ENCODE data around the gene ICAM2.

The ICAM2 gene

GRCh38 chr17:64056269-64057005 lies 36.0 kb upstream of the ICAM2 start:
- no peak for TF ChIP-seq CTCF (IDR thresholded peaks at IDR 0.05; ENCODE audit: low read depth, low read length)
- no peak overlapping the region for H3K4me3 ChIP-seq (ENCODE audit: low read depth, low read length)

- no peak for TF ChIP-seq CTCF (IDR thresholded peaks at IDR 0.05; ENCODE audit: low read depth, low read length)
These were observed 35.0 kb upstream of the ICAM2 start for GRCh38 chr17:64055183-64056142.

GRCh38 chr17:64054304-64054703 lies 33.9 kb upstream of the ICAM2 start:
- TF ChIP-seq CTCF (IDR thresholded peaks at IDR 0.05; ENCODE audit: low read depth, low read length) = no peak
- H3K4me3 ChIP-seq (ENCODE audit: low read depth, low read length) = no peak overlapping the region

More at GRCh38 chr17:64055183-64056142, 35.0 kb upstream of the ICAM2 start:
- H3K4me3 ChIP-seq (ENCODE audit: low read depth, low read length) = no peak overlapping the region

- TF ChIP-seq CTCF (IDR thresholded peaks at IDR 0.05; ENCODE audit: low read depth, low read length) = no peak
- H3K4me3 ChIP-seq (ENCODE audit: low read depth, low read length) = no peak overlapping the region
These were observed 32.7 kb upstream of the ICAM2 start for GRCh38 chr17:64053101-64053500.

GRCh38 chr17:64051153-64051552 lies 30.7 kb upstream of the ICAM2 start:
- no peak for TF ChIP-seq CTCF (IDR thresholded peaks at IDR 0.05; ENCODE audit: low read depth, low read length)
- H3K4me3 ChIP-seq (ENCODE audit: low read depth, low read length) = no peak overlapping the region

- no peak for TF ChIP-seq CTCF (IDR thresholded peaks at IDR 0.05; ENCODE audit: low read depth, low read length)
- no peak overlapping the region for H3K4me3 ChIP-seq (ENCODE audit: low read depth, low read length)
These were observed 28.4 kb upstream of the ICAM2 start for GRCh38 chr17:64048805-64049204.

GRCh38 chr17:64045176-64045575 lies 24.7 kb upstream of the ICAM2 start:
- TF ChIP-seq CTCF (IDR thresholded peaks at IDR 0.05; ENCODE audit: low read depth, low read length) = no peak
- no peak overlapping the region for H3K4me3 ChIP-seq (ENCODE audit: low read depth, low read length)
